Spleen (tissue), 7 donors: Measurements from ENCODE around the gene TTC7B.

ENCODE experiments used
- CTCF ChIP-seq, 11 experiments: fragments of 200-600 bp in 7 of 11; fragments of 450-650 bp in 4 of 11; sonication (generic) in 4 of 11; IDR thresholded peaks in 8 of 11; conservative IDR thresholded peaks in 3 of 11; 1 replicate in 7 of 11; 2 replicates in 4 of 11; pipeline versions ENCODE4 v1.4.0 to v1.8.0; 2016 to 2021; ENCODE audit warnings: antibody characterized with exemption in 11 of 11, inconsistent platforms in 4 of 11, mild to moderate bottlenecking in 1 of 11
- POLR2A ChIP-seq, 3 donors: fragments of 450-650 bp; IDR thresholded peaks; one replicate each; pipeline ENCODE4 v1.5.1; 2017; ENCODE audit warnings: antibody characterized with exemption in 3 of 3, mild to moderate bottlenecking in 1 of 3
- POLR2AphosphoS5 ChIP-seq, 3 donors: sonication (generic); formaldehyde crosslinking; IDR thresholded peaks; one replicate each; pipeline ENCODE4 v1.5.1; 2017; ENCODE audit warnings: antibody characterized with exemption in 3 of 3
- donor health status: DM: no; HTN: no; CAD: no; lungs with moderate emphysema.
- donor health status: DM: no; HTN: no; CAD: no.
- donor health status: DM: no; HTN: no; CAD: no.

GRCh38 chr14:90606434-90606833 is 209.8 kb downstream of the TTC7B start:
- TF ChIP-seq CTCF (IDR thresholded peaks at IDR 0.05 in 8 of 11, conservative IDR thresholded peaks at IDR 0.05 in 3 of 11), result no peak
- TF ChIP-seq POLR2A (IDR thresholded peaks at IDR 0.05), result no peak
- TF ChIP-seq POLR2AphosphoS5 (IDR thresholded peaks at IDR 0.05), result no peak
